Osteoblast (primary cell): ENCODE results near the gene CHKB. TPM values are rescaled to one million over a fixed set of nuclear protein-coding genes. Genes with fewer than 3 reads are reported as not detected.
"Not testable (repeated sequence)": the region's sequence is repeated elsewhere in the genome, so short reads cannot be mapped to it uniquely, and the experiment has no call there.

Source experiments
- DNase-seq: peaks from one replicate; pipeline ENCODE4 v3.0.0; 2011; ENCODE audit warnings: low spot score, mixed read lengths; ENCODE audit not compliant: insufficient read length; ENCODE audit errors: missing footprints
- H2AFZ ChIP-seq: 2 replicates; pipeline ENCODE4 v1.6.0; 2011; ENCODE audit warnings: mild to moderate bottlenecking, low read length
- H3K27ac ChIP-seq: 2 replicates; pipeline ENCODE4 v1.5.1; 2011; ENCODE audit warnings: mild to moderate bottlenecking, low read depth, low read length, moderate library complexity
- H3K27me3 ChIP-seq: 2 replicates; pipeline ENCODE4 v1.6.0; 2012; ENCODE audit warnings: mild to moderate bottlenecking, control low read depth, inconsistent platforms, low read length, moderate library complexity; ENCODE audit not compliant: insufficient read depth
- H3K36me3 ChIP-seq: 2 replicates; pipeline ENCODE4 v1.5.1; 2011; ENCODE audit warnings: mild to moderate bottlenecking, low read length, control low read depth, moderate library complexity; ENCODE audit not compliant: insufficient read depth
- H3K4me1 ChIP-seq: 2 replicates; pipeline ENCODE4 v1.5.1; 2011; ENCODE audit warnings: mild to moderate bottlenecking, low read length, control low read depth, moderate library complexity; ENCODE audit not compliant: insufficient read depth
- H3K4me2 ChIP-seq: 2 replicates; pipeline ENCODE4 v1.6.0; 2011; ENCODE audit warnings: mild to moderate bottlenecking, low read length; ENCODE audit not compliant: insufficient read depth
- H3K4me3 ChIP-seq: fragments of 200-600 bp; sonication (generic); 3 replicates; pipeline ENCODE4 v1.5.1; 2012; ENCODE audit warnings: mild to moderate bottlenecking, low read length, inconsistent platforms; ENCODE audit not compliant: insufficient read depth
- H3K79me2 ChIP-seq: 2 replicates; pipeline ENCODE4 v1.6.0; 2012; ENCODE audit warnings: mild to moderate bottlenecking, low read length, control low read depth, inconsistent platforms; ENCODE audit not compliant: insufficient read depth
- H3K9me3 ChIP-seq: 2 replicates; pipeline ENCODE4 v1.5.1; 2011; ENCODE audit warnings: low read depth, low read length, control low read depth
- H4K20me1 ChIP-seq: 2 replicates; pipeline ENCODE4 v1.6.0; 2012; ENCODE audit warnings: mild to moderate bottlenecking, low read length, control low read depth; ENCODE audit not compliant: insufficient read depth
- CTCF ChIP-seq: IDR thresholded peaks from 2 replicates; pipeline ENCODE4 v1.5.1; 2011; ENCODE audit warnings: mild to moderate bottlenecking, low read depth, low read length, moderate library complexity; ENCODE audit errors: extremely low read depth
- total RNA-seq: library from RNA; depleted of rRNA; stranded (reverse); fragments of >200 nt; gene quantifications from 2 replicates; pipeline ENCODE4 v1.2.3, GENCODE V29; 2012

Gene CHKB
- total RNA-seq, 1 donor = 28.6 TPM

GRCh38 chr22:50540381-50540780, 42.3 kb downstream of the CHKB start:
- no peak overlapping the region for H3K4me3 ChIP-seq
- no peaks in the 10 kb centered on the region for H4K20me1 ChIP-seq
- no peak overlapping the region for H3K4me2 ChIP-seq
- peaks cover 10% of the 10 kb centered on the region for H3K27me3 ChIP-seq
- no peak for DNase-seq
- peaks cover 23% of the 10 kb centered on the region for H3K4me1 ChIP-seq
- H3K9me3 ChIP-seq = no peaks in the 10 kb centered on the region
- no peaks in the 10 kb centered on the region for H3K36me3 ChIP-seq
- no peak overlapping the region for H2AFZ ChIP-seq
- no peaks in the 10 kb centered on the region for H3K79me2 ChIP-seq
- TF ChIP-seq CTCF = no peak
- H3K27ac ChIP-seq = peak overlapping the region; percentile 96

GRCh38 chr22:50537765-50538164, 44.9 kb downstream of the CHKB start:
- no peak overlapping the region for H3K27ac ChIP-seq
- peaks cover 27% of the 10 kb centered on the region for H3K4me1 ChIP-seq
- no peak overlapping the region for H3K4me3 ChIP-seq
- no peaks in the 10 kb centered on the region for H3K79me2 ChIP-seq
- no peaks in the 10 kb centered on the region for H3K9me3 ChIP-seq
- H3K4me2 ChIP-seq = no peak overlapping the region
- H3K27me3 ChIP-seq = no peaks in the 10 kb centered on the region
- no peak overlapping the region for H2AFZ ChIP-seq
- H4K20me1 ChIP-seq = no peaks in the 10 kb centered on the region
- no peak for TF ChIP-seq CTCF
- peak; percentile 42 for DNase-seq
- H3K36me3 ChIP-seq = no peaks in the 10 kb centered on the region

DNA sequence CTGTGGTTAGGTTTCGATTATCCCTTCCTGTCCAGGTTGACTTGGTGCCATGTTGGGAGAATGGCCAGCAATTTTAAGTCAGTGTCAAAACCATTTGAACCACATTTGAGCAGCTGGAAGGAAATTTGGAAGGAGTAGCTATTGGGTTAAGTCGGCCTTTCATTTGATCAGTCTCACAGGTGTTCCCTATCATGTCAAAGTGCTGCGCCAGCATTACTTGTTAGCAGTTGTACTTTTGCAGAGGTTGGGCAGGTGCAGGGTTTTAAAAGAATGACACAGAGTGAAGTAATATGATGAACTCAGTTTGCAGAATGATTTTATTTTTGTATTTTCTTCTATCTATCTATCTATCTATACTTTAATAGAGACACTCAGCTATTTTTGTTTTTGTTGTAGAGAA, 46.4 kb downstream of the CHKB start:
- no peak overlapping the region for H3K4me3 ChIP-seq
- TF ChIP-seq CTCF = no peak
- DNase-seq = peak; percentile 13
- no peaks in the 10 kb centered on the region for H4K20me1 ChIP-seq
- H3K36me3 ChIP-seq = no peaks in the 10 kb centered on the region
- no peak overlapping the region for H3K27ac ChIP-seq
- H3K9me3 ChIP-seq = no peaks in the 10 kb centered on the region
- no peak overlapping the region for H2AFZ ChIP-seq
- H3K4me2 ChIP-seq = no peak overlapping the region
- H3K27me3 ChIP-seq = no peaks in the 10 kb centered on the region
- H3K4me1 ChIP-seq = peaks cover 28% of the 10 kb centered on the region
- no peaks in the 10 kb centered on the region for H3K79me2 ChIP-seq

DNA sequence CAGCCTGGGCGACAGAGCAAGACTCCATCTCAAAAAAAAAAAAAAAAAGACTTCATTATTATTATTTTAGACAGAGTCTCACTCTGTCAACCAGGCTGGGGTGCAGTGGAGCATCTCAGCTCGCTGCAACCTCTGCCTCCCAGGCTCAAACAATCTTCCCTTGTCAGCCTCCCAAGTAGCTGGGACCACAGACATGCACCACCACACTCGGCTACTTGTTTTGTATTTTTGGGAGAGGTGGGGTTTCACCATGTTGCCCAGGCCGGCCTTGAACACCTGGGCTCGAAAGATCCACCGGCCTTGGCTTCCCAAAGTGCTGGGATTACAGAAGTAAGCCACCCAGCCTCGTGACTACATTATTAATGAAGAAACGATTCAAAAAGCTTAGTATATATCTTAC, 47.5 kb downstream of the CHKB start:
- Histone ChIP-seq H3K4me2 (no peak overlapping the region), H3K79me2 (no peaks in the 10 kb centered on the region), H3K4me3 (no peak overlapping the region), H3K27ac (no peak overlapping the region), H3K9me3 (no peaks in the 10 kb centered on the region), H2AFZ (no peak overlapping the region), H3K27me3 (no peaks in the 10 kb centered on the region), H3K36me3 (no peaks in the 10 kb centered on the region), H3K4me1 (peaks cover 34% of the 10 kb centered on the region), H4K20me1 (no peaks in the 10 kb centered on the region)
- no peak for DNase-seq
- no peak for TF ChIP-seq CTCF

DNA sequence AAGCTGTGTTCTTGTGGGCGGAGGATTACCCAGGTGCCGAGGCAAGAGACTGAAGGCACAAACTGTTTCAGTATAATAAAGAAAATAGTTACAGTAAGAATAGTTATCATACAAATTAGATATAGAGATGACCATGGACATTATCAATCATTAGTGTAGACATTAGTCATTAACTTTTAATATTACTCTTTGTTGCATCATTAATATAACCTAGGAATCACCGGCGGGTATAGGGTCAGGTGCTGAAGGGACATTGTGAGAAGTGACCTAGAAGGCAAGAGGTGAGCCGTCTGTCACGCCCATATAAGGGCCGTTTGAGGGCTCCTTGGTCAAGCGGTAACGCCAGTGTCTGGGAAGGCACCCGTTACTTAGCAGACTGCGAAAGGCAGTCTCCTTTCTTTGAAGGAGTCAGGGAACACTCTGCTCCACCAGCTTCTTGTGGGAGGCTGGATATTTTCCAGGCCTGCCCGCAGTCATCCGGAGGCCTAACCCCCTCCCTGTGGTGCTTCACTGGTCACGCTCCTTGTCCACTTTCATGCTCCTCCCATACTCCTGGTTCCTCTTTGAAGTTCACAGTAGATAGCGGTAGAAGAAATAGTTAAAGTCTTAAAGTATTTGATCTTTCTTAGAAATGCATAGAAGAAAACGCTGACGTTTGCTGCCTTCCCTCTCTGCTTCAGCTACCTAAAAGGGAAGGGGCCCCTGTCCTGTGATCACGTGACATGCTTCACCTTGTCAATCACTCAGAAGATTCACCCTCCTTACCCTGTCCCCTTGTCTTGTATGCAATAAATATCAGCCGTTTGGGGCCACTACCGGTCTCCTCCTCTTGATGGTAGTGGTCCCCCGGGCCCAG, 48.6 kb downstream of the CHKB start:
- H3K4me1 ChIP-seq = peaks cover 26% of the 10 kb centered on the region
- H4K20me1 ChIP-seq, H3K27ac ChIP-seq, H3K27me3 ChIP-seq, H3K79me2 ChIP-seq, H3K9me3 ChIP-seq, H3K36me3 ChIP-seq, H3K4me3 ChIP-seq: not testable (repeated sequence)
- H3K4me2 ChIP-seq = peak overlapping the region; percentile 18
- peak; percentile 5 for DNase-seq
- peak overlapping the region; percentile 22 for H2AFZ ChIP-seq
